ENCODE measurements around the gene ZBTB5. TPM values are rescaled to one million over a fixed set of nuclear protein-coding genes. Genes with fewer than 3 reads are reported as not detected.

ZBTB5 gene
- total RNA-seq, 1 donor from 2014 or later = 9.0 TPM

- Mint-ChIP-seq H3K27ac (ENCODE audit: unreplicated experiment) (no peak overlapping the region), H3K9me3 (ENCODE audit: unreplicated experiment) (no peaks in the 10 kb centered on the region), H3K27me3 (ENCODE audit: unreplicated experiment) (peaks cover 2% of the 10 kb centered on the region), H3K4me1 (ENCODE audit: unreplicated experiment) (no peaks in the 10 kb centered on the region), H3K36me3 (ENCODE audit: low read depth, unreplicated experiment) (peaks cover 21% of the 10 kb centered on the region), H3K4me3 (ENCODE audit: unreplicated experiment) (no peak overlapping the region)
- no peak for TF ChIP-seq CTCF (IDR thresholded peaks at IDR 0.05; ENCODE audit: unreplicated experiment)
- DNase-seq (ENCODE audit: low spot score) = no peak
These were observed 28.7 kb downstream of the ZBTB5 start for GRCh38 chr9:37436540-37436939.

- Mint-ChIP-seq H3K36me3 (ENCODE audit: low read depth, unreplicated experiment) (peaks cover 19% of the 10 kb centered on the region), H3K4me3 (ENCODE audit: unreplicated experiment) (no peak overlapping the region)
These were observed 31.3 kb downstream of the ZBTB5 start for GRCh38 chr9:37433867-37434371.

GRCh38 chr9:37432020-37432419 is 33.2 kb downstream of the ZBTB5 start:
- Mint-ChIP-seq H3K36me3 (ENCODE audit: low read depth, unreplicated experiment) (peaks cover 17% of the 10 kb centered on the region), H3K27me3 (ENCODE audit: unreplicated experiment) (peaks cover 2% of the 10 kb centered on the region), H3K27ac (ENCODE audit: unreplicated experiment) (no peak overlapping the region), H3K4me3 (ENCODE audit: unreplicated experiment) (no peak overlapping the region), H3K9me3 (ENCODE audit: unreplicated experiment) (no peaks in the 10 kb centered on the region), H3K4me1 (ENCODE audit: unreplicated experiment) (no peaks in the 10 kb centered on the region)
- no peak for DNase-seq (ENCODE audit: low spot score)
- TF ChIP-seq CTCF (IDR thresholded peaks at IDR 0.05; ENCODE audit: unreplicated experiment) = no peak

More at GRCh38 chr9:37433867-37434371, 31.3 kb downstream of the ZBTB5 start:
- Mint-ChIP-seq H3K9me3 (ENCODE audit: unreplicated experiment) (no peaks in the 10 kb centered on the region), H3K4me1 (ENCODE audit: unreplicated experiment) (no peaks in the 10 kb centered on the region), H3K27me3 (ENCODE audit: unreplicated experiment) (peaks cover 2% of the 10 kb centered on the region), H3K27ac (ENCODE audit: unreplicated experiment) (no peak overlapping the region)
- no peak for TF ChIP-seq CTCF (IDR thresholded peaks at IDR 0.05; ENCODE audit: unreplicated experiment)
- no peak for DNase-seq (ENCODE audit: low spot score)

- Mint-ChIP-seq H3K9me3 (ENCODE audit: unreplicated experiment) (no peaks in the 10 kb centered on the region), H3K27ac (ENCODE audit: unreplicated experiment) (no peak overlapping the region), H3K4me1 (ENCODE audit: unreplicated experiment) (no peaks in the 10 kb centered on the region), H3K4me3 (ENCODE audit: unreplicated experiment) (peak overlapping the region; percentile 11), H3K27me3 (ENCODE audit: unreplicated experiment) (peaks cover 2% of the 10 kb centered on the region), H3K36me3 (ENCODE audit: low read depth, unreplicated experiment) (peaks cover 21% of the 10 kb centered on the region)
- no peak for DNase-seq (ENCODE audit: low spot score)
- no peak for TF ChIP-seq CTCF (IDR thresholded peaks at IDR 0.05; ENCODE audit: unreplicated experiment)
These were observed 34.2 kb downstream of the ZBTB5 start for GRCh38 chr9:37430841-37431597.
